ENCODE results near the gene TAL1. TPM values are rescaled to one million over a fixed set of nuclear protein-coding genes. Genes with fewer than 3 reads are reported as not detected.

The TAL1 gene
- total and polyA plus RNA-seq, 7 donors = 1.2 to 3.9 (median 2.7) TPM; not detected in 1

DNA sequence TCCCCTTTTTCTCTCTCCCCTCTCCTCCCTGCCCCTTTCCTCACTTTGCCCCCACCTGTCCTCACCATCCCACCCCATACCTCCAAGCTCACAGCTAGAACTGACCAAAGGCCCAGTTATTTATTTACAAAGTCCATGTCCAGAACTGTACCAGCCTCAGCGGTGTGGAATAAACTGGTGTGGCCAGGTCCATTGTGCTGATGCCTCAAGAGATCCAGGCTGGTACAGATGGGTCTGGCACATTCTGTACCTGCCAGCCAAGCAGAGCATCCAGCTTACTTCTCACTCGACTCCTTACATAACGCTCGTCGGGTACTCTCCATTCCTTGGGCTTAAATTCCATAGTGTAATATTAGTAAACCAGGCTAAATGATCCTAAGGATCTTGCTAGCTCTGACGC lies 54.0 kb downstream of the TAL1 start:
- H3K4me1 ChIP-seq = peaks cover 0 to 14% (median 12%) of the 10 kb centered on the region in 4 donors
- no peak for DNase-seq
- H3K9me3 ChIP-seq = no peaks in the 10 kb centered on the region
- no peak overlapping the region for H3K4me3 ChIP-seq
- H3K36me3 ChIP-seq = no peaks in the 10 kb centered on the region
- intact Hi-C loops (cut with DNase I) = loop anchor here (2.0 kb wide), 1 partner anchor 533 kb away; no protein-coding TSS in a partner anchor
- no peak overlapping the region for H3K27ac ChIP-seq
- TF ChIP-seq POLR2A (IDR thresholded peaks at IDR 0.05) = no peak
- no peak for TF ChIP-seq CTCF (IDR thresholded peaks at IDR 0.05)
- TF ChIP-seq POLR2AphosphoS5 (IDR thresholded peaks at IDR 0.05) = no peak
- TF ChIP-seq EP300 (IDR thresholded peaks at IDR 0.05) = no peak
- 91% methylated on average over 6 of the region's 6 CpGs for WGBS, 2 donors
- peaks cover 0 to 20% (median 2%) of the 10 kb centered on the region in 3 donors for H3K27me3 ChIP-seq

DNA sequence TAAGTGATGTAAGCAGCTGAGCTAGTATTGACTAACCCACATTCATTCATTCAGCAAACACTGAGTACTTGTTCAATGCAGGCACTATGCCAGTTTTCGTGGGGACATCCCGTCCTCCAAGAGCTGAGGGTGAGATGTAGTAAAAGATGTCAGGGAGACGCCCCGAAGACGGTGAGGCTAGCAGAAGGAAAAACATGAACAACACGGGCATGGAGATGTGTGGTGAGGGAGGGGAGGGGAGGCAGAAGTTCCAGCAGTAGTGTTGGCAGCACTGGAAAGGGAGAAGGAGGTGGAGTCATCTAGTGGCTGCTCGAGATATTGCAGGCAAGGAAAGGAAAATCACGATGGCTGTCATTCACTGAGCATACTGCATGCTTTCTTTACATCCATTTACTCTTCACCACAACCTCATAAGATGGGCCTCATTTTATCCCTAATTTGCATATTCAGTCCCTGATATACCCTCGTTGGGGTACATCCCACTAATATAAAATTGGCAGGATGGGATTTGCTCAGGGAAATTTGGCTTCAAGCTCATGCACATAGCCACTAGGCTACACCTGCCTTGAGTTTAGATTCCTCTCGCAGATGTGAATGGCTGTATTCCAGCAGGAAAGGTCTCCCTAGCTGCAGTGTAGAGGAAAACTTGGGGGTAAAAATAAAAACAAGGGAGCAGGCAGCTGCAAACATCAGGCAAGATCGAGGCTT lies 56.6 kb downstream of the TAL1 start:
- no peak for DNase-seq
- 11 to 19% methylated on average over 11 of the region's 11 CpGs for WGBS, 2 donors
- Histone ChIP-seq H3K27ac (no peak overlapping the region), H3K4me1 (peaks cover 0 to 12% (median 11%) of the 10 kb centered on the region in 4 donors), H3K36me3 (no peaks in the 10 kb centered on the region), H3K9me3 (peaks cover 0 to 3% (median 0%) of the 10 kb centered on the region in 4 donors), H3K27me3 (no peaks in the 10 kb centered on the region), H3K4me3 (no peak overlapping the region)
- peak; percentile 81 to 95 (median 92) for TF ChIP-seq CTCF (IDR thresholded peaks at IDR 0.05)
- TF ChIP-seq POLR2AphosphoS5 (IDR thresholded peaks at IDR 0.05) = no peak
- TF ChIP-seq POLR2A (IDR thresholded peaks at IDR 0.05) = no peak
- no peak for TF ChIP-seq EP300 (IDR thresholded peaks at IDR 0.05)
- intact Hi-C loops (cut with DNase I) = no loop called here

- DNase-seq = no peak
- H3K27ac ChIP-seq = no peak overlapping the region
- TF ChIP-seq CTCF (IDR thresholded peaks at IDR 0.05) = no peak
- intact Hi-C loops (cut with DNase I) = no loop called here
- no peaks in the 10 kb centered on the region for H3K36me3 ChIP-seq
- no peaks in the 10 kb centered on the region for H3K27me3 ChIP-seq
- peaks cover 0 to 5% (median 4%) of the 10 kb centered on the region in 4 donors for H3K4me1 ChIP-seq
- H3K9me3 ChIP-seq = peaks cover 0 to 3% (median 0%) of the 10 kb centered on the region in 4 donors
- H3K4me3 ChIP-seq = no peak overlapping the region
Observed at GRCh38 chr1:47174656-47175020, 57.4 kb downstream of the TAL1 start.

- Histone ChIP-seq H3K36me3 (no peaks in the 10 kb centered on the region), H3K27me3 (no peaks in the 10 kb centered on the region), H3K9me3 (peaks cover 0 to 3% (median 0%) of the 10 kb centered on the region in 4 donors), H3K4me1 (no peaks in the 10 kb centered on the region), H3K4me3 (no peak overlapping the region), H3K27ac (no peak overlapping the region)
- TF ChIP-seq CTCF (IDR thresholded peaks at IDR 0.05) (no peak), POLR2AphosphoS5 (IDR thresholded peaks at IDR 0.05) (no peak), POLR2A (IDR thresholded peaks at IDR 0.05) (no peak), EP300 (IDR thresholded peaks at IDR 0.05) (no peak)
- no peak for DNase-seq
- 90 to 92% methylated on average over 5 of the region's 5 CpGs for WGBS, 2 donors
- intact Hi-C loops (cut with DNase I) = no loop called here
Observed at GRCh38 chr1:47172782-47173181, 59.2 kb downstream of the TAL1 start.

Other genes with a start within 250 kb of the TAL1 start
- 1 to 10 TPM in 3 of 4 donors, under 1 TPM in 1; 0.81 to 7.5 (median 4.1) TPM for gene CYP4X1, start 208.6 kb downstream of the TAL1 start, total RNA-seq
- 1 to 10 TPM in 1 of 3 donors, under 1 TPM in 1, not detected in 1; 0.60 to 2.0 TPM for gene CYP4X1, start 208.6 kb downstream of the TAL1 start, polyA plus RNA-seq
- 1 to 10 TPM in 2 of 4 donors, under 1 TPM in 2; 0.27 to 1.9 (median 1.1) TPM for gene CYP4Z1, start 165.0 kb downstream of the TAL1 start, total RNA-seq
- not detected for gene CYP4Z1, start 165.0 kb downstream of the TAL1 start, polyA plus RNA-seq
- gene CYP4A22, start 94.8 kb downstream of the TAL1 start, total RNA-seq = 1 to 10 TPM in 1 of 4 donors, not detected in 3; 1.4 TPM
- not detected for gene CYP4A22, start 94.8 kb downstream of the TAL1 start, polyA plus RNA-seq
- not detected for gene PDZK1IP1, start 42.2 kb downstream of the TAL1 start, total RNA-seq
- gene PDZK1IP1, start 42.2 kb downstream of the TAL1 start, polyA plus RNA-seq = 100 to 1,000 TPM in 1 of 3 donors, 10 to 100 TPM in 2; 31.9 to 291 (median 35.4) TPM
- under 1 TPM; 0.28 to 0.71 (median 0.44) TPM for gene STIL, start 81.9 kb upstream of the TAL1 start, total RNA-seq
- gene STIL, start 81.9 kb upstream of the TAL1 start, polyA plus RNA-seq = 1 to 10 TPM; 1.4 to 5.7 (median 2.4) TPM
- 100 to 1,000 TPM in 3 of 4 donors, 10 to 100 TPM in 1; 94.1 to 146 (median 118) TPM for gene CMPK1, start 101.6 kb upstream of the TAL1 start, total RNA-seq
- gene CMPK1, start 101.6 kb upstream of the TAL1 start, polyA plus RNA-seq = 100 to 1,000 TPM; 118 to 250 (median 236) TPM
- not detected for gene FOXE3, start 184.1 kb upstream of the TAL1 start, total RNA-seq
- gene FOXE3, start 184.1 kb upstream of the TAL1 start, polyA plus RNA-seq = under 1 TPM in 1 of 3 donors, not detected in 2; 0.15 TPM
- gene FOXD2, start 205.8 kb upstream of the TAL1 start, total RNA-seq = under 1 TPM in 2 of 4 donors, not detected in 2; under 0.01 to 0.14 TPM
- gene FOXD2, start 205.8 kb upstream of the TAL1 start, polyA plus RNA-seq = 1 to 10 TPM; 3.0 to 4.9 (median 4.5) TPM